ENCODE measurements around the gene MYZAP. TPM values are rescaled to one million over a fixed set of nuclear protein-coding genes. Genes with fewer than 3 reads are reported as not detected.

MYZAP gene
- polyA plus RNA-seq, 1 donor (not counting 4 experiments of a cell fraction or from before 2014, with no cell fraction given), result 1.8 TPM

GRCh38 chr15:57544848-57545480, 46.7 kb upstream of the MYZAP start:
- Histone ChIP-seq H3K4me3 (ENCODE audit: control insufficient read depth in 2 of 3, extremely low read depth in 1 of 3, insufficient read depth in 2 of 3, low read depth in 1 of 3, low read length in 3 of 3) (no peak overlapping the region), H3K4me1 (ENCODE audit: control insufficient read depth, extremely low read depth, insufficient read depth, low read length) (peaks cover 5% of the 10 kb centered on the region), H3K9me3 (ENCODE audit: control insufficient read depth, low read depth, low read length) (no peaks in the 10 kb centered on the region), H2AFZ (ENCODE audit: control insufficient read depth, low read length) (no peak overlapping the region), H3K27me3 (ENCODE audit: control insufficient read depth, extremely low read depth, insufficient read depth, low read length) (peaks cover 2% of the 10 kb centered on the region), H3K36me3 (ENCODE audit: control insufficient read depth in 2 of 2, extremely low read depth in 1 of 2, insufficient read depth in 2 of 2, low read length in 2 of 2) (no peaks in the 10 kb centered on the region), H3K4me2 (ENCODE audit: control insufficient read depth, extremely low read depth, insufficient read depth, low read depth, low read length) (no peak overlapping the region), H3K27ac (ENCODE audit: control insufficient read depth, insufficient read depth, low read length) (no peak overlapping the region), H3K9me1 (ENCODE audit: control insufficient read depth, extremely low read depth, insufficient read depth, low read length) (no peaks in the 10 kb centered on the region), H3K79me2 (ENCODE audit: control insufficient read depth, insufficient read depth, low read length) (no peaks in the 10 kb centered on the region), H4K20me1 (ENCODE audit: control insufficient read depth, extremely low read depth, insufficient read depth, low read length) (no peaks in the 10 kb centered on the region), H3K9ac (ENCODE audit: control insufficient read depth, extremely low read depth, insufficient read depth, low read length) (no peak overlapping the region)
- dilution Hi-C loops (cut with MboI; ENCODE audit: extremely low pct_ligation_motif_present, low sequenced_read_pairs), result loop anchor here (25.0 kb wide), 1 partner anchor 208 kb away; no protein-coding TSS in a partner anchor
- TF ChIP-seq EZH2 (IDR thresholded peaks at IDR 0.05; ENCODE audit: low read length), result no peak
- TF ChIP-seq, protein P1, sequence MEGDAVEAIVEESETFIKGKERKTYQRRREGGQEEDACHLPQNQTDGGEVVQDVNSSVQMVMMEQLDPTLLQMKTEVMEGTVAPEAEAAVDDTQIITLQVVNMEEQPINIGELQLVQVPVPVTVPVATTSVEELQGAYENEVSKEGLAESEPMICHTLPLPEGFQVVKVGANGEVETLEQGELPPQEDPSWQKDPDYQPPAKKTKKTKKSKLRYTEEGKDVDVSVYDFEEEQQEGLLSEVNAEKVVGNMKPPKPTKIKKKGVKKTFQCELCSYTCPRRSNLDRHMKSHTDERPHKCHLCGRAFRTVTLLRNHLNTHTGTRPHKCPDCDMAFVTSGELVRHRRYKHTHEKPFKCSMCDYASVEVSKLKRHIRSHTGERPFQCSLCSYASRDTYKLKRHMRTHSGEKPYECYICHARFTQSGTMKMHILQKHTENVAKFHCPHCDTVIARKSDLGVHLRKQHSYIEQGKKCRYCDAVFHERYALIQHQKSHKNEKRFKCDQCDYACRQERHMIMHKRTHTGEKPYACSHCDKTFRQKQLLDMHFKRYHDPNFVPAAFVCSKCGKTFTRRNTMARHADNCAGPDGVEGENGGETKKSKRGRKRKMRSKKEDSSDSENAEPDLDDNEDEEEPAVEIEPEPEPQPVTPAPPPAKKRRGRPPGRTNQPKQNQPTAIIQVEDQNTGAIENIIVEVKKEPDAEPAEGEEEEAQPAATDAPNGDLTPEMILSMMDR (optimal IDR thresholded peaks at IDR 0.05 in 1 of 3, IDR thresholded peaks at IDR 0.05 in 1 of 3, conservative IDR thresholded peaks at IDR 0.05 in 1 of 3; ENCODE audit: extremely low read depth in 1 of 3, insufficient read depth in 2 of 3, low read length in 3 of 3), result no peak
- no peak for FAIRE-seq
- DNase-seq (ENCODE audit: low read depth, low spot score), result no peak

DNA sequence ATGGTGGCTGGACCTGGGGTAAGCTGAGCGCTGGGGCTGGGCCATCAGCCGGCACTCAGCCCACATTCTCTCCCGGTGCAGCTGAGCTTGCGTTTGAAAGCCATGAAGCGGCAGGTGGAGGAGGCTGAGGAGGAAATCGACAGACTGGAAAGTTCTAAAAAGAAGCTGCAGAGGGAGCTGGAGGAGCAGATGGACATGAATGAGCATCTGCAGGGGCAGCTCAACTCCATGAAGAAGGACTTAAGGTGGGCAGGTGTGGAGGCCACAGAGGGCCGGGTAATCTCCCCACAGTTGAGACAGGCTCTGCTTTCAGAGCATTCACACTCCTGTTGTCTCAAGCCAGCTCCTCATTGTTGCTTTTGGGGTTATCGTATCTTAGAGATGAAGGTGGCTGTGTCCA, 45.7 kb upstream of the MYZAP start:
- Histone ChIP-seq H3K9me1 (ENCODE audit: control insufficient read depth, extremely low read depth, insufficient read depth, low read length) (no peaks in the 10 kb centered on the region), H2AFZ (ENCODE audit: control insufficient read depth, low read length) (no peak overlapping the region), H3K4me2 (ENCODE audit: control insufficient read depth, extremely low read depth, insufficient read depth, low read depth, low read length) (no peak overlapping the region), H3K27me3 (ENCODE audit: control insufficient read depth, extremely low read depth, insufficient read depth, low read length) (peaks cover 2% of the 10 kb centered on the region), H3K4me1 (ENCODE audit: control insufficient read depth, extremely low read depth, insufficient read depth, low read length) (peaks cover 9% of the 10 kb centered on the region), H3K9me3 (ENCODE audit: control insufficient read depth, low read depth, low read length) (no peaks in the 10 kb centered on the region), H3K36me3 (ENCODE audit: control insufficient read depth in 2 of 2, extremely low read depth in 1 of 2, insufficient read depth in 2 of 2, low read length in 2 of 2) (no peaks in the 10 kb centered on the region), H3K9ac (ENCODE audit: control insufficient read depth, extremely low read depth, insufficient read depth, low read length) (no peak overlapping the region), H3K4me3 (ENCODE audit: control insufficient read depth in 2 of 3, extremely low read depth in 1 of 3, insufficient read depth in 2 of 3, low read depth in 1 of 3, low read length in 3 of 3) (no peak overlapping the region), H3K27ac (ENCODE audit: control insufficient read depth, insufficient read depth, low read length) (no peak overlapping the region), H3K79me2 (ENCODE audit: control insufficient read depth, insufficient read depth, low read length) (no peaks in the 10 kb centered on the region), H4K20me1 (ENCODE audit: control insufficient read depth, extremely low read depth, insufficient read depth, low read length) (no peaks in the 10 kb centered on the region)
- dilution Hi-C loops (cut with MboI; ENCODE audit: extremely low pct_ligation_motif_present, low sequenced_read_pairs), result loop anchor here (25.0 kb wide), 1 partner anchor 209 kb away; no protein-coding TSS in a partner anchor
- FAIRE-seq, result no peak
- TF ChIP-seq, protein P1 (optimal IDR thresholded peaks at IDR 0.05 in 1 of 3, IDR thresholded peaks at IDR 0.05 in 1 of 3, conservative IDR thresholded peaks at IDR 0.05 in 1 of 3; ENCODE audit: extremely low read depth in 1 of 3, insufficient read depth in 2 of 3, low read length in 3 of 3), result no peak
- no peak for TF ChIP-seq EZH2 (IDR thresholded peaks at IDR 0.05; ENCODE audit: low read length)
- no peak for DNase-seq (ENCODE audit: low read depth, low spot score)
